HepG2 (cell line): Measurements from ENCODE around the gene COL4A2. TPM values are rescaled to one million over a fixed set of nuclear protein-coding genes. Genes with fewer than 3 reads are reported as not detected.

Experiments
- AHR ChIP-seq: IDR thresholded peaks from 2 replicates; pipeline ENCODE4 v1.6.1; 2018; ENCODE audit warnings: missing genetic modification reagents, missing compliant biosample characterization
- ELF3 ChIP-seq: IDR thresholded peaks from 2 replicates; pipeline ENCODE4 v1.6.1; 2016; ENCODE audit warnings: missing genetic modification reagents, missing compliant biosample characterization
- ETS1 ChIP-seq: sonication (generic); formaldehyde crosslinking; IDR thresholded peaks from 2 replicates; pipeline ENCODE4 v1.4.0; 2020; ENCODE audit warnings: missing genetic modification reagents
- ETV5 ChIP-seq: IDR thresholded peaks from 2 replicates; pipeline ENCODE4 v1.6.1; 2018; ENCODE audit warnings: missing biosample characterization, missing genetic modification reagents, inconsistent platforms, borderline replicate concordance
- GATA4 ChIP-seq: sonication (generic); IDR thresholded peaks from 2 replicates; pipeline ENCODE4 v1.6.1; 2016; ENCODE audit warnings: antibody characterized with exemption, low read depth, borderline replicate concordance
- GMEB1 ChIP-seq: sonication (generic); formaldehyde crosslinking; IDR thresholded peaks from 2 replicates; pipeline ENCODE4 v1.5.1; 2020; ENCODE audit warnings: missing genetic modification reagents, mild to moderate bottlenecking, borderline replicate concordance
- KDM5A ChIP-seq: fragments of 200-600 bp; sonication (generic); IDR thresholded peaks from 2 replicates; pipeline ENCODE4 v1.7.0; 2018; ENCODE audit warnings: antibody characterized with exemption, mild to moderate bottlenecking, low read length, borderline replicate concordance
- MEIS2 ChIP-seq: sonication (generic); formaldehyde crosslinking; IDR thresholded peaks from 2 replicates; pipeline ENCODE4 v1.9.0; 2021; ENCODE audit warnings: mild to moderate bottlenecking, missing genetic modification reagents
- PAXIP1 ChIP-seq: sonication (generic); formaldehyde crosslinking; conservative IDR thresholded peaks from 2 replicates; pipeline ENCODE4 v1.4.0; 2020; ENCODE audit warnings: mild to moderate bottlenecking, missing genetic modification reagents, moderate library complexity
- U2AF1 ChIP-seq: fragments of 200-400 bp; formaldehyde crosslinking; optimal IDR thresholded peaks from 2 replicates; pipeline ENCODE3; 2017; ENCODE audit warnings: mild to moderate bottlenecking, low read depth, low read length
- ZC3H4 ChIP-seq: sonication (generic); formaldehyde crosslinking; IDR thresholded peaks from 2 replicates; pipeline ENCODE4 v1.4.0; 2020; ENCODE audit warnings: missing genetic modification reagents, borderline replicate concordance
- ZMAT5 ChIP-seq: sonication (generic); formaldehyde crosslinking; IDR thresholded peaks from 2 replicates; pipeline ENCODE4 v1.5.0; 2020; ENCODE audit warnings: mild to moderate bottlenecking, low read depth, missing genetic modification reagents, borderline replicate concordance
- ZNF275 ChIP-seq: sonication (generic); formaldehyde crosslinking; IDR thresholded peaks from 2 replicates; pipeline ENCODE4 v1.8.0; 2022; ENCODE audit warnings: missing genetic modification reagents, mild to moderate bottlenecking, inconsistent platforms, borderline replicate concordance
- ZNF331 ChIP-seq: sonication (generic); formaldehyde crosslinking; IDR thresholded peaks from 2 replicates; pipeline ENCODE4 v1.4.0; 2020; ENCODE audit warnings: missing genetic modification reagents
- ZNF564 ChIP-seq: sonication (generic); formaldehyde crosslinking; IDR thresholded peaks from 2 replicates; pipeline ENCODE4 v1.8.1; 2023; ENCODE audit warnings: mild to moderate bottlenecking, missing genetic modification reagents
- ZNF639 ChIP-seq: conservative IDR thresholded peaks from 2 replicates; pipeline ENCODE4 v1.6.1; 2018; ENCODE audit warnings: missing genetic modification reagents
- ZNF724P ChIP-seq: sonication (generic); formaldehyde crosslinking; IDR thresholded peaks from 2 replicates; pipeline ENCODE4 v1.8.0; 2022; ENCODE audit warnings: missing genetic modification reagents, borderline replicate concordance
- ZNF740 ChIP-seq: sonication (generic); formaldehyde crosslinking; IDR thresholded peaks from 2 replicates; pipeline ENCODE4 v1.4.0; 2020; ENCODE audit warnings: missing genetic modification reagents
- ZNF768 ChIP-seq: sonication (generic); formaldehyde crosslinking; IDR thresholded peaks from 2 replicates; pipeline ENCODE4 v1.4.0; 2020; ENCODE audit warnings: missing genetic modification reagents
- polyA plus RNA-seq, 8 experiments: library from polyadenylated mRNA; depleted of rRNA in 3 of 8; stranded (reverse) in 7 of 8; unstranded in 1 of 8; fragments of >200 nt; fragmentation: Illumina TruSeq in 4 of 8; extraction: Trizol in 4 of 8; gene quantifications; 2 replicates each; pipeline versions ENCODE4 v1.2.1 to v1.2.3, GENCODE V29; 2011 to 2016; ENCODE audit warnings: low read depth in 4 of 8, missing spikeins in 1 of 8, mixed read lengths in 1 of 8; ENCODE audit not compliant: insufficient read depth in 1 of 8
- total RNA-seq, 5 experiments: library from RNA; depleted of rRNA; stranded (reverse); fragments of >200 nt; fragmentation: Illumina TruSeq; extraction: Trizol; gene quantifications; 2 replicates each; pipeline ENCODE4 v1.2.3, GENCODE V29; 2016; ENCODE audit warnings: low read depth in 1 of 5

COL4A2 gene
- total and polyA plus RNA-seq, 2 of the 13 experiments (the other 11 are each of a cell fraction or from before 2014, with no cell fraction given) = 0.22 to 1.9 TPM

GRCh38 chr13:110490009-110490770 lies 183.1 kb downstream of the COL4A2 start (continued):
- TF ChIP-seq PAXIP1 (peak; percentile 38; the same call in 1 of the 2 replicates), ZNF768 (no peak), ZNF564 (CRISPR knock-in tag) (no peak), ZNF639 (no peak), KDM5A (no peak), AHR (CRISPR knock-in tag) (no peak), GATA4 (0 out of 2 replicates have a peak, but pooled peaks have one; percentile 30), ETS1 (no peak), GMEB1 (CRISPR knock-in tag) (no peak), MEIS2 (CRISPR knock-in tag) (peak; percentile 25; the same call in 1 of the 2 replicates), ZNF740 (CRISPR knock-in tag) (no peak), U2AF1 (no peak), ZNF275 (CRISPR knock-in tag) (no peak), ZNF331 (CRISPR knock-in tag) (no peak), ZMAT5 (CRISPR knock-in tag) (no peak), ZC3H4 (no peak), ELF3 (CRISPR knock-in tag) (peak; percentile 54; the same call in 1 of the 2 replicates), ETV5 (CRISPR knock-in tag) (peak; percentile 63; the same call in 1 of the 2 replicates), ZNF724P (no peak)
